HUES64 (cell line): ENCODE data around the gene CRTAP.

ENCODE experiments used
- H3K27ac ChIP-seq: 2 replicates; pipeline ENCODE4 v1.7.0; 2013; ENCODE audit warnings: low read depth, low read length, inconsistent platforms
- H3K27me3 ChIP-seq: 2 replicates; pipeline ENCODE4 v1.6.1; 2013; ENCODE audit warnings: mild to moderate bottlenecking, low read length; ENCODE audit not compliant: insufficient read depth
- H3K36me3 ChIP-seq: 2 replicates; pipeline ENCODE4 v1.6.1; 2013; ENCODE audit warnings: mild to moderate bottlenecking, low read length; ENCODE audit not compliant: insufficient read depth
- H3K4me1 ChIP-seq: 2 replicates; pipeline ENCODE4 v1.6.1; 2013; ENCODE audit warnings: mild to moderate bottlenecking, low read length, moderate library complexity; ENCODE audit not compliant: insufficient read depth
- H3K4me3 ChIP-seq: 2 replicates; pipeline ENCODE4 v1.5.1; 2013; ENCODE audit warnings: mild to moderate bottlenecking, low read length, moderate library complexity
- H3K9ac ChIP-seq: 2 replicates; pipeline ENCODE4 v1.6.1; 2013; ENCODE audit warnings: mild to moderate bottlenecking, low read depth, low read length
- H3K9me3 ChIP-seq: 2 replicates; pipeline ENCODE4 v1.6.1; 2013; ENCODE audit warnings: low read depth, low read length; ENCODE audit not compliant: insufficient read depth
- WGBS: fragments of 150-250, 120-280 bp; methylation state at CpG from one replicate; pipeline ENCODE4 v1.1.7; 2013; ENCODE audit warnings: missing lambda C conversion rate; 5-methylcytosine and 5-hydroxymethylcytosine counted together

Gene CRTAP

DNA sequence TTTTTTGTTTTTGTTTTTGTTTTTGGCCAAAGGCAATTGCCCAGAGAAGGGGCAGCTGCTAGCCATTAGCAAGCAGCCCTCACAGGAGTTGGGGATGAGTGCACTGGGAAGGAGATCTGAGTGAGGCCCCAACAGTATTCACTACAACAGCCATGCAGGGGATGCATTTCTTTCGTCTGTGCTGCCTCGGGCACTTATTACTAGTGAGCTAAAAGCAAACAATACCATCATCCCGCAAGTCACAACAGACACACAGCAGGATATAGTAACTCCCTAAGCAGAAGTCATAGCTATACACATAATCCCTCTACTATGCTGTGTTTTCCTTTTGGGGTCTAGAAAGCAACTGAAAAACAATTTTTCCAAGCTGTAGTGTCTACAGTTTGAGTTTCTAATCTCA is 27.2 kb downstream of the CRTAP start:
- H3K9me3 ChIP-seq, result no peaks in the 10 kb centered on the region
- H3K9ac ChIP-seq, result no peak overlapping the region
- peaks cover 19% of the 10 kb centered on the region for H3K36me3 ChIP-seq
- no peak overlapping the region for H3K27ac ChIP-seq
- H3K4me1 ChIP-seq, result no peaks in the 10 kb centered on the region
- no peaks in the 10 kb centered on the region for H3K27me3 ChIP-seq
- H3K4me3 ChIP-seq, result no peak overlapping the region
- 83% methylated on average over 3 of the region's 3 CpGs for whole genome bisulfite sequencing

DNA sequence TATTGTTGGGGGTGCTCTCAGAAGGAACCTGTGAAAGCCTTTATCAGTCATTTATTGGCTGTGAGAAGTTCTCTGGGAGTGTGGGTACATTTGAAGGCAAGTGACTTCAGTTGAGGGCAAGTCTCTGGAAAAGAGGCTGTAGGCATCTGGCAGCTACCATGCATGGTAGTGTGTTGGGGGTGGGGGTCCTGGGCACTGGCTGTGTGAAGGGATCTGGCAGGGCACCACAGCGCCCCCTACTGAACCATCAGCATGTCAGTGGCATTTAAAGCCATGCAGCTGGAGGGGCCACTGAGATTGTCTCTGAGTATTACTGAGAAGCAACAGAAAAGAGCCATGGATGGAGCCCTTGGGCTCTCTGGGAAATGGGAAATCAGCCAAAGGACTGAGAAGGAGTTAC is 30.6 kb downstream of the CRTAP start:
- Histone ChIP-seq H3K27ac (no peak overlapping the region), H3K9me3 (no peaks in the 10 kb centered on the region), H3K4me3 (no peak overlapping the region), H3K27me3 (no peaks in the 10 kb centered on the region), H3K4me1 (no peaks in the 10 kb centered on the region), H3K36me3 (peaks cover 17% of the 10 kb centered on the region), H3K9ac (no peak overlapping the region)
- WGBS, result 40% methylated on average over 1 of the region's 1 CpG

DNA sequence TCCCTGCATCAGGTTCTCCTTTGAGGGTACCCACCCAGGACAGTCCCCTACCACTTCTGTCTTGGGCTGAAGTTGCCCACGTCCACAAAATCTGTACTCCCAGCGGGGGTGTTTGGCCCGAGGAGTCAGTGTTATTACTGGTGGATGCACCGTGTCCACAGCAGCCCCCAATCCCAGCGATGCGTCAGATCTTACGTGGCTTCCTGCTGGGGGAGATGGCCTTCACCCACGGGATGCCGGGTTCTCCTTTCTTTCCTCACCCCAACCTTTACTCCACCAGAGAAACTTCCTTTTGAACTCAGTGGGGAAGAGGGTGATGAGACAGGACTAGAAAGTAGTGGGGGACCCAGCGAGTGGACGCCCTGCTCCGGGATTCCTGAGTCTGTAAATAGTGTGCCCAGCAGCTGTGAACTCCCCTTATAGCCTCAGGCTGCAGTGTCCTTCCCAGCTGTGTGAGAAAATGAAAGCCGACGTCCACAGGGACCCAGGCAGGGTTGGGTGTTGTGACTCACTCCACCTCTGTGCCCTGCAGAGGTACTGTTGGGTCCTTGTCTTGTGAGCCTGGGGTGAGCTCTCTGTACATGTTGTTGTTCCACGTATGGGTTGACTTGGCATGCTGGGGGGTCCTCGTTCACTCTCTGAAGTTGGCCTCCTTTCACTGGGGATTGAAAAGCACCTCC is 31.5 kb downstream of the CRTAP start:
- no peak overlapping the region for H3K27ac ChIP-seq
- H3K36me3 ChIP-seq, result peaks cover 17% of the 10 kb centered on the region
- no peak overlapping the region for H3K9ac ChIP-seq
- WGBS, result 89% methylated on average over 16 of the region's 16 CpGs
- H3K4me1 ChIP-seq, result no peaks in the 10 kb centered on the region
- no peaks in the 10 kb centered on the region for H3K27me3 ChIP-seq
- no peak overlapping the region for H3K4me3 ChIP-seq
- no peaks in the 10 kb centered on the region for H3K9me3 ChIP-seq

DNA sequence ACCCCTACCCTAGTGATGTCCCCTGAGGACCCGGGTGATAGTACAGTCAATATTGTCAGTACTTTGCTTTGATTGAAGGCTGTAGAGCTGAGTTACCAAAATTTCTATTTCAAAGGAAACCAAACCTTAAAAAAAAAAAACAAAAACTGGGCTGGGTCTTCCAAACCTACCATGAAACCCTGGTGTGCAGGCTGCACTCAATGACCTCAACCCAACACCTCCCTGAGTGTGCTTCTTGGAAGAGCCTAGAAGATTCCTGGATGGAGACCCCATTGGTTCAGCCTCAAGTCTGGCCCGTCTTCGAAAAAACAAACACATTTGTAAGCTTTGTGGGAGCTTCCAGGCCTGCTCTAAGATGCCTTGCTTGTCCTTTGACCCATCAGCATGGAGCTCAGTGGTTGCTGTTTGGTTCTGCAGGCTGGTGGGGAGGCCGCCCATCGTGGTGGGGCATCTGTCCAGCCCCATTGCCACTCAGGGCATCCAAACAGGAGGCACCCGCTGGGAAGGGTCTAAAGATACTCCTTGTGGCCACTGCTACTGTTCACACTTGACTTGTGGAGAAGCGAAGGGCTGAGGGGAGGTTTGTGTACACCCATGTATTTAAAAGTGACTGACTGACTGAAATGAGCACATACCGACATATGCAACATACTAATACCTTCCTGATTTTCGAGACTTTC is 32.2 kb downstream of the CRTAP start:
- no peak overlapping the region for H3K4me3 ChIP-seq
- H3K4me1 ChIP-seq, result no peaks in the 10 kb centered on the region
- no peaks in the 10 kb centered on the region for H3K27me3 ChIP-seq
- H3K36me3 ChIP-seq, result peaks cover 17% of the 10 kb centered on the region
- H3K27ac ChIP-seq, result no peak overlapping the region
- 91% methylated on average over 8 of the region's 9 CpGs for WGBS
- H3K9me3 ChIP-seq, result no peaks in the 10 kb centered on the region
- H3K9ac ChIP-seq, result no peak overlapping the region

DNA sequence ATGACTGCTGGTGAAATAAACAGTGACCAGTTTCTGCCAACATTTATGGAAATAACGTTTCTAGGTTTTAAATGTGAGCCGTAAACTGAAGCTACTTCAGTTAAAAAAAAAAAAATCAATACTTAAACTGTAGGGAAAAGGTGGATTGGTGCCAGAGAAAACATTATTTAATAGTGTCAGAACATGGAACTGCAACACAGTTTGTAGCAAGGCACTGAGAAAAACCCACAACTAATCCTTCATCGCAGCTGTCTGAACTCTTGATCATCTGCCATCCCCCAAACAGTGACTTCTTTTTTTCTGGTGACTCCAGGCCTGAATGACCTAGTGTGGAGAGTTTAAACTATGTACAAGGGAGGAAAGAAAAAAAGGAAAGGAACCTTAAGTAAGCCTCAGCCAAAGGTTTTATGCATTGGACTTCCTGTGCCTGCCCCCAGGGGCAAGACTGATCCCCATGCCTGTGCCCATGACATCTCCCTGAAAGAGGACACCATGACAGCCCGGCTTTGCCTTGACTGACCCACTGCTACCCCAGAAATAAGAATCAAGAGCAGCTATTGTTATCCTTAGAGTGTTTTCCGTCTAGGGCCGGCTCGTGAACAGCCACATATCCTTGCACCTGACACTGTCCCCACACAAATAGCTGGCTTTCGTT is 33.1 kb downstream of the CRTAP start:
- Histone ChIP-seq H3K4me1 (no peaks in the 10 kb centered on the region), H3K9me3 (no peaks in the 10 kb centered on the region), H3K36me3 (peaks cover 12% of the 10 kb centered on the region), H3K27me3 (no peaks in the 10 kb centered on the region), H3K4me3 (no peak overlapping the region), H3K9ac (no peak overlapping the region), H3K27ac (no peak overlapping the region)
- WGBS, result 93% methylated on average over 8 of the region's 8 CpGs

DNA sequence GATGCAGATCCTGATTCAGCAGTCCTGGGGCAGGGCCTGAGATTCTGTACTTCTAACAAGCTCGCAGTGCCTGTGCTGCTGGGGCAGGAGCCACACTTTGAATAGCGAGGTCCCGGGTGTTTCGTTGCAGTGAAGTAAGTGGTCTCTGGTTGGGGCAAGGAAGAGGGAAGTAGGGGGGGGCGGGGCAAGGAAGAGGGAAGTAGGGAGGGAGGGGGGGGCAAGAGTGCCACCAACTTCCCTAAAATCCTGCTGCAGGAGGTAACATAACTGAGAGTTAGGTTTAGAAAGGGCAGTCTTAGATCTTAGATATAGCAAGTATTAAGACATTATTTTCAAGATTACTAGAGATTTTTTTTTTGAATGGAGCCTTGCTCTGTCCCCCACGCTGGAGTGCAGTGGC is 35.5 kb downstream of the CRTAP start:
- WGBS, result 93% methylated on average over 5 of the region's 6 CpGs
- no peaks in the 10 kb centered on the region for H3K27me3 ChIP-seq
- H3K4me1 ChIP-seq, result no peaks in the 10 kb centered on the region
- H3K9me3 ChIP-seq, result no peaks in the 10 kb centered on the region
- H3K9ac ChIP-seq, result no peak overlapping the region
- H3K36me3 ChIP-seq, result no peaks in the 10 kb centered on the region
- H3K4me3 ChIP-seq, result no peak overlapping the region
- no peak overlapping the region for H3K27ac ChIP-seq

DNA sequence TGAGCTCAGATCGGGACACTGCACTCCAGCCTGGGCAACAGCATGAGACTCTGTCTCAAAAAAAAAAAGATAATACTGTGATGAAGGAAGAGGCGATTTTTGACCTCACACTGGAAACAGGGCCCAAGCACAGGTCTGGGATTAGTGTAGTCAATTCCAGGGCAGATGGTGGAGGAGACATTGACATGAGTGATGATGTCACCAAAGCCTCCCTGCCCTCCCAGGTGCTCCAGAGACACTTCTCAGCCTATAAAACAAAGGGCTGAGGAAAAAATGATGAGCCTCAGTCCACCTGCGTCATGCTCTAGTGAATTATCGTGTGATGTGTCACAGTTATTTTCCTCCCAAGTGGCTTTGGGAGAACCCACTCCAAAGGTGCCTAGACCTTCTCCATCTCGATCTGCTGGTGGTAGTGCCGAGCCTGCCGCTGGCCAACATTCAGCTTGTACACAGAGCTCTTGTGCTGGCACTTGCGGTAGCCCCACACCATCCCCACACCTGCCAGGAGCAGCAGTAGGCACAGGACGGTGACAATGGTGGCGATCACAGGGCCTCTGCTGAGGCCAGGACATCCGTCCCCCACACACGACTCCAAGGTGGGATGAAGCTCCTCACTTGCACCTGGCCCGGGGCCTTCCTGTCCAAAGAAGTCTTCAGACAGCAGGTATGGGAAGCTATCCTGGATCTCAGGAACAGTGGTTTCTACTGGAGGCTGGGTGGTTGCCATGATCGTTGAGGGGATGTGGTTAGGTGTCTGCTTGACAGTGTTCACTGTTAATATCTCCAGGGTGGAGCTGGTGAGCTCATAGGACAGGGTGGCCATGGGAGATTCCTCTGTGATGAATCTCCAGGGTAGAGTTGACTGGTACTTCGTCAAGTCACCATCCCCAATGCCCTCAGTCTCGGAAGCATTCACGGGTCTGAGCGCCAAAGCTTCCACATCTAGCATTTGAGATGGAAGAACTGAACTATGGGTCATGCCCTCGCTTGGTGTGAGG is 38.8 kb downstream of the CRTAP start:
- Histone ChIP-seq H3K9me3 (no peaks in the 10 kb centered on the region), H3K9ac (no peak overlapping the region), H3K36me3 (no peaks in the 10 kb centered on the region), H3K4me1 (no peaks in the 10 kb centered on the region), H3K27me3 (no peaks in the 10 kb centered on the region), H3K27ac (no peak overlapping the region), H3K4me3 (no peak overlapping the region)
- 91% methylated on average over 19 of the region's 19 CpGs for WGBS

DNA sequence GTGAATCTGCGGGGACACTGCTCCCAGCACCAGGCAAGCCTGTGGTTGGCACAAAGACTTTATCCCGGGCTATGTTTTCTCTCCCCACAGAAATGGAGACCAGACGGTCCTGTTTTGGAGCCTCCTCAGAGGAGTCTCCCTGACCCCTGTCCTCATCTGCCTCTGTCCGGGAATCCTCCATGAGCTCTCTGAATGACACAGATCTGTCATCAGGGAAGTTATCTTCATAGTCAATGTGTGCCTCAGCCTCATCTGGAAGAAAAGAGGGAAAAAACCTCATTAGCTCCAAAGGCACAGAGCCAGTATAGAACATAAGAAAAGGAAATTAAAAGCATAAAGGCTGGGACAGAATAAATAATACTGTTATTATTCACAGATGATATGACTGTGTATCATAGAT is 40.0 kb downstream of the CRTAP start:
- Histone ChIP-seq H3K36me3 (no peaks in the 10 kb centered on the region), H3K27ac (no peak overlapping the region), H3K4me1 (no peaks in the 10 kb centered on the region), H3K9ac (no peak overlapping the region), H3K27me3 (no peaks in the 10 kb centered on the region), H3K4me3 (no peak overlapping the region), H3K9me3 (no peaks in the 10 kb centered on the region)
- 69% methylated on average over 4 of the region's 4 CpGs for WGBS

DNA sequence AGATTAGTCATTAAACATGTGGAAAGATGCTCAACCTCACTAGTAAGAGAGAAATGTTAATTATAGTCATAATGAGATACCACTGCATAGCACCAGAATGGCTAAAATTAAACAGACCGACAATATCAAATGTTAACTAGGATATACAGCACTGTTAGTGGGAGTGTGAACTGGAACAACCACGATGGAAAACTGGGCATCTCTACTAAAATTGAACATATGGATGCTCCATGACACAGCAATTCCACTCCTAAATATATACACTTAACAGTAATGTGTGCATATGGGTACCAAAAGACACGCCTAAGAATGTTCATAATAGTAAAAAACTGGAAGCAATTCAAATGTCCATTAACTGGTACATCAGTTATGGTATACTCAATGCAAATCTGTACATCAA is 41.5 kb downstream of the CRTAP start:
- Histone ChIP-seq H3K36me3 (no peaks in the 10 kb centered on the region), H3K9ac (no peak overlapping the region), H3K9me3 (no peaks in the 10 kb centered on the region), H3K4me3 (no peak overlapping the region), H3K4me1 (no peaks in the 10 kb centered on the region), H3K27ac (no peak overlapping the region), H3K27me3 (no peaks in the 10 kb centered on the region)
- 100% methylated on average over 3 of the region's 3 CpGs for WGBS

DNA sequence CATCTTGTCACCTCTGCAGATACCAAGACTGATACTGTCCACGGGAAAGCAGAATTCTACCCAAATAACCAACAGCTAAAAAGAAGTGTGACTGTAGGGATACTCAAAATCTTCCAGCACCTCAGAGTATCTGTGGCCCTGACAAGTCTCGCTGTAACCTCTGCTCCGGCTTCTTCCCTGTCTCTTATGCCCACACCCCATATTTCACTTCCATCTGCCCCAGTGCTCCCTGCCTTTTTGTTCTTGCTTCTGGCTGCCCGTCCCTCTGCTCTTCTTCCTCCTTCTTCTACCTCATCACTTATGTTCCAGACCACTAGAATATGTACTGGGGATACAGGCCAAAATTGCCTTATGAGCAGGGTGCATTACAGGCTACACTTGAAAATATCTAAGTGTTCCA is 45.4 kb downstream of the CRTAP start:
- Histone ChIP-seq H3K9ac (no peak overlapping the region), H3K4me1 (no peaks in the 10 kb centered on the region), H3K27ac (no peak overlapping the region), H3K27me3 (no peaks in the 10 kb centered on the region), H3K9me3 (no peaks in the 10 kb centered on the region), H3K4me3 (no peak overlapping the region), H3K36me3 (no peaks in the 10 kb centered on the region)
- 94% methylated on average over 4 of the region's 4 CpGs for WGBS

DNA sequence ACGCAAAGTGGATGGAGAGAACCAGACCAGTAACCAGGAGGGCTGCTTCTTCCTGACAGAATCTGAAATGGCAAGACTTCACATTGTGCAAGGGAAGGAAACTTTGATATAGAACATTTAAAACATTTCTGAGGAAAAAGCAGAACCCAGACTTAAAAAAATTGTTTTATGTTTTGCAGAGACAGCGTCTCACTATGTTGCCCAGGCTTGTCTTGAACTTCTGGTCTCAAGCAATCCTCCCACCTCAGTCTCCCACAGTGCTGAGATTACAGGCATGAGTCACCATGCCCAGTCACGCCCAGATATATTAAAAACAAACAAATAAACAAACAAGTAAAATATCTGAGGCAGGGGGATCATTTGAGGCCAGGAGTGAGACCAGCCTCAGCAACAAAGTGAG is 46.2 kb downstream of the CRTAP start:
- no peak overlapping the region for H3K9ac ChIP-seq
- 99% methylated on average over 3 of the region's 3 CpGs for WGBS

More for the DNA sequence above, 46.2 kb downstream of the CRTAP start:
- Histone ChIP-seq H3K27me3 (no peaks in the 10 kb centered on the region), H3K4me1 (no peaks in the 10 kb centered on the region), H3K27ac (no peak overlapping the region), H3K4me3 (no peak overlapping the region), H3K9me3 (no peaks in the 10 kb centered on the region), H3K36me3 (no peaks in the 10 kb centered on the region)
